Measurements from ENCODE around the gene FAIM2. TPM values are rescaled to one million over a fixed set of nuclear protein-coding genes. Genes with fewer than 3 reads are reported as not detected.

Gene FAIM2
- total RNA-seq, 2 donors from 2014 or later: 2.8 TPM

DNA sequence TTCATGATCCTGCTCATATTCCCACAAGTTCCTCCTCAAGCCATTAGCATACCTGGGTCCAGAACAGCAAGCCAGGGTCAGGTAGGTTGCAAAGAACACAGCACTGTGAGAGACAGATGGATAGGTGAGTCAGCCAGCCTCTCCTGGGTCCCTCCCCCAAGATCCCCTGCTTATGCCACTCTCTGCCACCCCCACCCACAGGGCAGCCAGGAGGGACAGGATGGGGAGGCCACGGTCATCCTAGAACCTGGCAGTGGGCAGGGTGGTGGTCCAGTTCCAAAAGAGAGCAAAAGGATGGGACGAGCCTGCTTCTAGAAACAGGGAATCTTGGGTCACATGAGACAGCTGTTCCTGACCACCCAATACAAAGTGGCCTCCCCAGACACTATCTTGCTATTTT, 12.7 kb downstream of the FAIM2 start:
- Histone ChIP-seq H3K27ac (no peak overlapping the region), H3K36me3 (no peaks in the 10 kb centered on the region), H3K4me1 (ENCODE audit: control insufficient read depth in 1 of 2, low read depth in 2 of 2) (no peaks in the 10 kb centered on the region), H3K9me3 (no peaks in the 10 kb centered on the region), H3K4me3 (no peak overlapping the region), H3K27me3 (replicated peaks; ENCODE audit: insufficient read depth) (no peaks in the 10 kb centered on the region)
- TF ChIP-seq, protein P1, sequence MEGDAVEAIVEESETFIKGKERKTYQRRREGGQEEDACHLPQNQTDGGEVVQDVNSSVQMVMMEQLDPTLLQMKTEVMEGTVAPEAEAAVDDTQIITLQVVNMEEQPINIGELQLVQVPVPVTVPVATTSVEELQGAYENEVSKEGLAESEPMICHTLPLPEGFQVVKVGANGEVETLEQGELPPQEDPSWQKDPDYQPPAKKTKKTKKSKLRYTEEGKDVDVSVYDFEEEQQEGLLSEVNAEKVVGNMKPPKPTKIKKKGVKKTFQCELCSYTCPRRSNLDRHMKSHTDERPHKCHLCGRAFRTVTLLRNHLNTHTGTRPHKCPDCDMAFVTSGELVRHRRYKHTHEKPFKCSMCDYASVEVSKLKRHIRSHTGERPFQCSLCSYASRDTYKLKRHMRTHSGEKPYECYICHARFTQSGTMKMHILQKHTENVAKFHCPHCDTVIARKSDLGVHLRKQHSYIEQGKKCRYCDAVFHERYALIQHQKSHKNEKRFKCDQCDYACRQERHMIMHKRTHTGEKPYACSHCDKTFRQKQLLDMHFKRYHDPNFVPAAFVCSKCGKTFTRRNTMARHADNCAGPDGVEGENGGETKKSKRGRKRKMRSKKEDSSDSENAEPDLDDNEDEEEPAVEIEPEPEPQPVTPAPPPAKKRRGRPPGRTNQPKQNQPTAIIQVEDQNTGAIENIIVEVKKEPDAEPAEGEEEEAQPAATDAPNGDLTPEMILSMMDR (IDR thresholded peaks at IDR 0.05): no peak
- ATAC-seq (ENCODE audit: insufficient number of reproducible peaks, low FRiP score, low read depth) (no peak), DNase-seq (ENCODE audit: low spot score) (no peak)

DNA sequence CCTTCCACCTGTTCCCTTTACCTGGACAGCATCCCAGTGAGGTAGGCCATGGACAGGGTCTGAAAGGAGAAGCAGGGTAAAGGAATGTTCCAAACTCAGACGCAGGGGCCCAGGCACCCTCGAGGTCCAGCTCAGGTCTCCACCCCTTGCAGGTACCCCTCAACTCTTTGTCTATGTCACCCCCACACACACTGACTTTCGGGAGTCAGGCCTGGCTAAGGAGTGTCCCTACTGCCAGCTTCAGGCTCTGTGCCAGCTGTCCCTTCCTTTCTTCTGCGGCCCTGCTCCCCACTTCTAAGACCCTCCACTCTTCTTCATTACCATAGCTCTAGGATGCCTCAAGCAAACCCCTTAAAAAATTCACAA, 13.6 kb downstream of the FAIM2 start:
- no peaks in the 10 kb centered on the region for H3K36me3 ChIP-seq
- DNase-seq (ENCODE audit: low spot score) (no peak), ATAC-seq (ENCODE audit: insufficient number of reproducible peaks, low FRiP score, low read depth) (no peak)
- H3K4me1 ChIP-seq (ENCODE audit: control insufficient read depth in 1 of 2, low read depth in 2 of 2): no peaks in the 10 kb centered on the region
- no peaks in the 10 kb centered on the region for H3K9me3 ChIP-seq
- H3K4me3 ChIP-seq: no peak overlapping the region
- TF ChIP-seq, protein P1 (IDR thresholded peaks at IDR 0.05): no peak
- no peaks in the 10 kb centered on the region for H3K27me3 ChIP-seq (replicated peaks; ENCODE audit: insufficient read depth)
- no peak overlapping the region for H3K27ac ChIP-seq

DNA sequence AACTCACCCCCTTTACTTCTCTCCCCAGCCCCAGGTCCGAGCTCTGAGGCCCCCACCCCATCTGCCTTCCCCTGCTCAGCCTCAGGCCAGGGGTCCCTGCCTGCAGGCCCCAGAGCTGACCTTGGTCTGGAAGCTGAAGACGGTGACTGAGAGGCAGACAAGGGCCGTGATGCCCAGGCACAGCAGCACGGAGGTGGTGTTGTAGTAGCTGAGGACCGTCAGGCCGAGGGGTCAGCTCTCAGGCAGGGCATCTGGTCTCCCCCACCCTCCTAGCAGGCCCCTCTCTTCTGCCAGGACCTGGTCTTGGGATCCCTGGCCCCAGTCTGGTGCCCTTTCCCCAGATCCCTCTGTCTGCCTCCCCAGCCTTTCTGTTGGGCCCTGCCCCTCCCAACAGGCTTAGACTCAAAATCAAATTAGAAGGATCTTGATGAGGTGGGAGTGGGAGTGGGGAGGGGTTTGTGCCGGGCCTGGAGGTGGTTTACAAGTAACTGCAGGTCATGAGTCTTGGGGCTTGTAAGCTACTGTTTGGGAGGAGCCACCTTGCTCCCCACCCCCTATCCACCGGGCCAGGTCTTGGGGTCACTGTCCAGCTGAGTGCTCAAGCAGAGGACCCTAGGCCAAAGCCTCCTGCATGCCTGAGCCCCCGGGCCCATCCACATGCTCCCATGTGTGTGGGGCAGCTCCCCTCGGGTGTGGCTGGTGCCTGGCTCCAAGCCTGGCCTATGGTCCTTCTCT, 14.2 kb downstream of the FAIM2 start:
- DNase-seq (ENCODE audit: low spot score) (no peak), ATAC-seq (ENCODE audit: insufficient number of reproducible peaks, low FRiP score, low read depth) (no peak)
- Histone ChIP-seq H3K9me3 (no peaks in the 10 kb centered on the region), H3K27ac (no peak overlapping the region), H3K36me3 (no peaks in the 10 kb centered on the region), H3K4me3 (no peak overlapping the region), H3K27me3 (replicated peaks; ENCODE audit: insufficient read depth) (no peaks in the 10 kb centered on the region), H3K4me1 (ENCODE audit: control insufficient read depth in 1 of 2, low read depth in 2 of 2) (no peaks in the 10 kb centered on the region)
- TF ChIP-seq, protein P1 (IDR thresholded peaks at IDR 0.05): no peak

GRCh38 chr12:49888461-49889151, 15.1 kb downstream of the FAIM2 start:
- DNase-seq (ENCODE audit: low spot score): no peak
- TF ChIP-seq, protein P1 (IDR thresholded peaks at IDR 0.05): no peak
- no peak for ATAC-seq (ENCODE audit: insufficient number of reproducible peaks, low FRiP score, low read depth)
- H3K4me1 ChIP-seq (ENCODE audit: control insufficient read depth in 1 of 2, low read depth in 2 of 2): no peaks in the 10 kb centered on the region
- no peak overlapping the region for H3K4me3 ChIP-seq
- H3K27me3 ChIP-seq (replicated peaks; ENCODE audit: insufficient read depth): no peaks in the 10 kb centered on the region
- no peaks in the 10 kb centered on the region for H3K9me3 ChIP-seq
- H3K27ac ChIP-seq: no peak overlapping the region
- no peaks in the 10 kb centered on the region for H3K36me3 ChIP-seq

DNA sequence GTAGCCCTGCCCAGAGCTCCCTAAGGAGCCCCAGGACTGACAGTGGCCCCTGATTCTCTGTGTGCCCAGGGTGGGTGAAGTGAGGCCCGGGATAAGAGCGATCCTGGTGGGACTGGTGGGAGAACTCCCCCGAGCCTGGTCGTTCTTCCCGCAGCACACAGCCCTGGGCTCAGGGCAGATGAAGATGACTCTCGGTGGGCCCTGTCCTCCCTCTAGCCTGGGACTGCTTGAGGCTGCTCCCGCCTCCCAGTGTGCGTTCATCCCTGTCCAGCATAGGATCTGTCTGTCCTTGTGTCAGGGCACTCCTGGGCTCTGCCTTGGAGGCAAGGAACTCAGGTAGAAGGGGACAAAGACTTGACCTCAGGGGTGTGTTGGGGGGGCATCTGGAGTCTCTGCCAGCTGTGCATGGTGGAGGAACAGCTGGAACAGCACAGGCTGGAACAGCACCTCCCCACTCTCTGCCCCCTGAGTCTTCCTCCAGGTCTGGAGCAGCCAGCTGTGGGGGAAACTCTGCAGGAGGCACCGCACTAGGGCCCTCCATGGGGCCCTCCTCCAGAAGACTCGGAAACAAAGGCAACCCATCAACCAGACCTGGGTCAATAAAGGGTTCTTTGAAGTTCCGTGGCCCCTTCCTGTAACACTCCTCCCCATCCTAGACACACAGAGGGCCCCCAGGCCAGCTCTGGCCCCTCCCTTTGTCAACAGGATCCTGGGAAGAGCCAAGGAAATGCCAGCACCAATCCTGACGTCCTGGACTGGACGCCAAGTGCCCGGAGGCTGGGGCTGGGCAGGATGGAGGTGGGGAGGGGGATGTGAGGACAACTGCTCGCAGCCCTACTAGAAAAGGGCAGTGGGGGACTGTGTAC, 15.9 kb downstream of the FAIM2 start:
- H3K9me3 ChIP-seq: no peaks in the 10 kb centered on the region
- no peaks in the 10 kb centered on the region for H3K27me3 ChIP-seq (replicated peaks; ENCODE audit: insufficient read depth)
- TF ChIP-seq, protein P1 (IDR thresholded peaks at IDR 0.05): no peak
- no peak for DNase-seq (ENCODE audit: low spot score)
- ATAC-seq (ENCODE audit: insufficient number of reproducible peaks, low FRiP score, low read depth): no peak
- H3K36me3 ChIP-seq: no peaks in the 10 kb centered on the region
- H3K4me3 ChIP-seq: no peak overlapping the region
- no peak overlapping the region for H3K27ac ChIP-seq
- no peaks in the 10 kb centered on the region for H3K4me1 ChIP-seq (ENCODE audit: control insufficient read depth in 1 of 2, low read depth in 2 of 2)

Measured in thoracic aorta (tissue), 2 donors.